GM12892 (cell line): ENCODE data around the gene SNX10.
"Not testable (repeated sequence)": the region's sequence is repeated elsewhere in the genome, so short reads cannot be mapped to it uniquely, and the experiment has no call there.

Experiments used
- DNase-seq: peaks from one replicate; pipeline ENCODE4 v3.0.0; 2011; ENCODE audit not compliant: insufficient read length
- FAIRE-seq: peaks from 2 replicates; lab custom pipeline; 2011; peaks lifted over from hg19 to GRCh38; lab: Jason Lieb, UNC
- POLR2A ChIP-seq: IDR thresholded peaks from 2 replicates; pipeline ENCODE4 v1.6.1; 2011; ENCODE audit warnings: low read depth, low read length, control low read depth
- POLR2AphosphoS5 ChIP-seq: IDR thresholded peaks from 2 replicates; pipeline ENCODE4 v1.6.1; 2011; ENCODE audit warnings: low read depth, low read length, control low read depth
- TAF1 ChIP-seq: IDR thresholded peaks from 2 replicates; pipeline ENCODE4 v1.6.1; 2011; ENCODE audit warnings: low read depth, mild to moderate bottlenecking, control low read depth, low read length, borderline replicate concordance

The SNX10 gene

DNA sequence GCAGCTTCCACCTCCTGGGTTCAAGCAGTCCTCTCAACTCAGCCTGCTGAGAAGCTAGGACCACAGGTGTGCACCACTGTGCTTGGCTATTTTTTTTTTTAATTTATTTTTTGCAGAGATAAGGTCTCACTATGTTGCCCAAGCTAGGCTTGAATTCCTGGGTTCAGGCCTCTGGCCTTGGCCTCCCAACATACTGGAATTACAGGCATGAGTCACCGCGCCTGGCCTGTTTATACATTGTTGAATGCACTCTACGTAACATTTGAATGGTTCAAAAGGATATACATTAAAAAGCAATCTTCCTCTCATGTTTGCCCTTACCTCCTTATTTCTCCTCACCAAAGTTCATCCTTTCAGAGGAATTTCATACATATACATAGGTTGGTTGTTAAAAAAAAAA lies 7.2 kb upstream of the SNX10 start:
- DNase-seq (no peak), FAIRE-seq (no peak)
- TF ChIP-seq TAF1 (no peak), POLR2AphosphoS5 (no peak), POLR2A (no peak)

DNA sequence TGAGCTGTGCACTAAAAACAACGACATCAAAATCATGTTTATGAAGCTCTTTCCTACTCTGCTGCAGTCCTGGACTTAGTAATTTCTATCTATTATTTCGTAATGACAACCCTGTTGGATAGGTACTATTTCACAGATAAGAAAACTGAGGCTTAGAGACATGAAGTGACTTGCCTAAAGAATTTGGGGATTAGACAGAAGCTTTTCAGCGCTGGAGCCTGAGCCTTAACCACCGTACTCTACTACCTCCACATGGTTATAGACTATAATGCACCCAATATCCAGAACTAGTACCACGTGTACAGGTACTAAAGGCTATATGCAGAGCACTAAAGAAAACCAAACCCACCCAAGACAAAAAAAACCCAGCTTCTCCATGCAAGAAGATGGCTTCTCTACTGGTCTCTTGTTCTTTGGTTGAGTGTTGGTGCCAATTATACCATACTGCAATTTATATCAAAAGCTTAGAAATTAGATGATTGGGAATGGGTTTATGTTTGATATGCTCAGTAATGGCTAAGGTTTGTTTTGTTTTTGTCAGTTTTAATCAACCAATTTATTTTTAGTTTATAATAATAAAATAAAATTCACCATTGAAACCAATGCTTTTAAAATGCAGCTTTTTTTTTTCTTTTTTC lies 6.5 kb upstream of the SNX10 start:
- TF ChIP-seq TAF1 (no peak), POLR2A (no peak), POLR2AphosphoS5 (no peak)
- DNase-seq (no peak), FAIRE-seq (no peak)

- no peak for TF ChIP-seq POLR2AphosphoS5
- TF ChIP-seq TAF1, result no peak
- no peak for TF ChIP-seq POLR2A
- no peak for FAIRE-seq
- no peak for DNase-seq
Measured at GRCh38 chr7:26286157-26286556, 5.5 kb upstream of the SNX10 start.

DNA sequence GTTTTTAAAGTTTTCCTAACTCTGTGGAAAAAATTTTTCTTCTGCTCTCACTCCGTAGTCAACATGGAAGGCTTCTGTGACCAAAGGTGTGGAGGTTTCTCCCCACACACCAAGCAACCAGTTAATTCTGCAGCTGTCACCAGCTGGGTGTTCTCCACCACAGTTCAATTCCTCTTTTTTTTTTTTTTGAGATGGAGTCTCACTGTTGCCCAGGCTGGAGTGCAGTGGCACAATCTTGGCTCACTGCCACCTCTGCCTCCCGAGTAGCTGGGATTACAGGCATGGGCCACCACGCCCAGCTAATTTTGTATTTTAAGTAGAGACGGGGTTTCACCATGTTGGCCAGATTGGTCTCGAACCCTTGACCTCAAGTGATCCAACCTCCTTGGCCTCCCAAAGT lies 3.5 kb upstream of the SNX10 start:
- FAIRE-seq, DNase-seq: not testable (repeated sequence)

DNA sequence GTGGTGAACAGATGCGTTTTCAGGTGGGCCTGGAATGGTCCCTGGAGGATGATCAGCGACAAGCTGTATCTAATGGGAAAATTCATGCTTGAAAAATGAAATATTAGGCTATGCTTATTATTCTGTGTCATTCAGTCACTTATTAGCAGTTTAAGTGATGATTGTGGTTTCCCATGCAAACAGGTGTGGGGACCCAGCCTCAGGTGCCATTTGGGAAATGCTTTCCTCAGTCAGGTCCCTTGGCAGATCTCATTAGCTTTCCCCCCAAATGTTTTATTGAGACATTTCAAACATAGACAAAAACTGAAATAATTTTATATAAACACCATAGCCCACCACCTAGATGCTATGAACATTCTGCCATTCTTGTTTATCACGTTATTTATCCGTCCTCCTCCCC lies 411 bp upstream of the SNX10 start:
- TF ChIP-seq POLR2AphosphoS5, result no peak
- TF ChIP-seq TAF1, result no peak
- TF ChIP-seq POLR2A, result no peak
- FAIRE-seq (no peak), DNase-seq (no peak)

- FAIRE-seq (no peak), DNase-seq (no peak)
- no peak for TF ChIP-seq POLR2A
- TF ChIP-seq POLR2AphosphoS5, result no peak
- no peak for TF ChIP-seq TAF1
Measured at GRCh38 chr7:26292768-26293560, 1.3 kb downstream of the SNX10 start.

DNA sequence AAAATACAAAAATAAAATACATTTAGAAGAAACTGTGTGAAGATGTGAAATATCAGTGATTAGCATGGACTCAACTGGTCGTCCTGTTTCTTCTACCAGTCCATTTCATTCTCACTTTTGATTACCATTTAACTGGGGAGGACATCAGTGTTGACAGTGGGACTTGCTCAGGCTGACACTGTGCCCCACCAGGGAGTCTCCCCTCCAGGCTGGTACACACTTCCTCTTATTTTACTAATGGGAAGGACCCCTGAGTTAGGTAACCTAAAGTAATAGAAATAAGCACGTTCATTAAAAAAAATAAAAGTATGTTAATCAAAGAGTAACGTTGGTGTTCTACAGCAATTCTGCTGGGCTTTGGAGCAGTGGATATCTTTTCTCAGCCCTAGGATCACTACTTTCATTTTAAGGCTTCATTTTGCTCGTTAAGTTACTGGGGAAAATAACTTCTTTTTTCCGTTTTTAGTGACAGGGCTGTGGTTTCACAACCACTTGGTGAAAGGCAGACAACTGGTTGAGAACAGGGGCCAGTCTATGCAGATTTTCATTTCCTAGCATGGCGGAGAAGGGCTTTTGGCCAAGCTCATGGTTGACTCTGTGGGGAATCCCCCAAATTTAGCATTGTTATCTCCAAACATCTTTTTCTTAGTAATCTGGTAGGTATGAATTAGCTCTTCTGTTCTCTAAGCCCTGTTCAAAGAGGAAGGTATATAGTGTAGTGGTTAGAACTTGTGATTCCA lies 2.1 kb downstream of the SNX10 start:
- FAIRE-seq (peak; percentile 86), DNase-seq (peak; percentile 39)
- TF ChIP-seq POLR2AphosphoS5 (no peak), TAF1 (no peak), POLR2A (no peak)

- no peak for FAIRE-seq
- no peak for DNase-seq
- TF ChIP-seq POLR2AphosphoS5, result no peak
- no peak for TF ChIP-seq POLR2A
- no peak for TF ChIP-seq TAF1
Measured at GRCh38 chr7:26295015-26295414, 3.4 kb downstream of the SNX10 start.

- no peak for TF ChIP-seq TAF1
- no peak for TF ChIP-seq POLR2AphosphoS5
- TF ChIP-seq POLR2A, result no peak
- FAIRE-seq, result no peak
- no peak for DNase-seq
Measured at GRCh38 chr7:26295586-26295985, 3.9 kb downstream of the SNX10 start.

GRCh38 chr7:26298472-26299058 lies 6.9 kb downstream of the SNX10 start:
- FAIRE-seq, result no peak
- DNase-seq, result no peak

More at GRCh38 chr7:26298472-26299058, 6.9 kb downstream of the SNX10 start:
- TF ChIP-seq TAF1, result no peak
- TF ChIP-seq POLR2A, result no peak
- TF ChIP-seq POLR2AphosphoS5, result no peak
